Ishikawa (cell line): ENCODE data around the gene SMC1B.

ENCODE experiments used
- CEBPB ChIP-seq: IDR thresholded peaks from 2 replicates; pipeline ENCODE4 v1.6.1; 2012
- CREB1 ChIP-seq: IDR thresholded peaks from 2 replicates; pipeline ENCODE4 v1.6.1; 2012; ENCODE audit warnings: low read depth
- EP300 ChIP-seq: IDR thresholded peaks from 2 replicates; pipeline ENCODE4 v1.6.1; 2012; ENCODE audit warnings: borderline replicate concordance
- NFIC ChIP-seq: IDR thresholded peaks from 2 replicates; pipeline ENCODE4 v1.6.1; 2012
- RAD21 ChIP-seq: IDR thresholded peaks from 2 replicates; pipeline ENCODE4 v1.6.1; 2012; ENCODE audit warnings: low read depth
- TAF1 ChIP-seq: IDR thresholded peaks from 2 replicates; pipeline ENCODE4 v1.6.1; 2012; ENCODE audit warnings: low read depth, mild to moderate bottlenecking
- TCF12 ChIP-seq: IDR thresholded peaks from 2 replicates; pipeline ENCODE4 v1.6.1; 2012; ENCODE audit warnings: low read depth

DNA sequence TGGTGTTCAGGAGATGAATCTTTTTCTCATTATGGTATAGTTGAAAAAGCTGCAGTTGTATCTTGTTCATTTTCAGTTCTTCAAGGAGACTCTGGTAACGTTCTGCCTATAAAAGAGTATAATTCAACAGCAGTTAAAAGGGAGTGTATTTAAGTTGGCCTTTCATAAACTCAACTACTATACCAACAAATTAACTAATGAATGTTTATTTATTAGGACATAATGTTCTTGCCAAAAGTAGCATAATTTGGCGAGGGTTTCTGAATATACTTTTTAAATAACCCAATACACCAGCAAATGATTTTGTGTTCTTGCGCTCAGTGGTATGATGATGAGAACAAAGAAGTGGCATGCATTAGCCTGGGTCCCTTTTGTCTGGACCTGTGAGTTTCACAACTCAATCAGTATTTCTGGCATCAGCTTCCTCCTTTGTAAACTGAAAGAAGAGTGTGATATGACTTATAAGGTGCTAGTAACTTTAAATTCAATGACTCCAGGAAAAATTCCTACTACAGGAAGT, 10.9 kb downstream of the SMC1B start:
- no peak for TF ChIP-seq NFIC
- no peak for TF ChIP-seq RAD21
- no peak for TF ChIP-seq EP300
- TF ChIP-seq CREB1: no peak
- TF ChIP-seq TCF12: no peak
- no peak for TF ChIP-seq CEBPB
- TF ChIP-seq TAF1: no peak
